Measurements from ENCODE around the gene RAX2. TPM values are rescaled to one million over a fixed set of nuclear protein-coding genes. Genes with fewer than 3 reads are reported as not detected.

The RAX2 gene
- total RNA-seq, result not detected in 2 replicates
- long read RNA-seq, result 0 reads

GRCh38 chr19:3771906-3772455, at the start of gene RAX2:
Gene RAX2, minus strand, starts transcription at chr19:3772228. Its CDS starts 486 bp downstream, at chr19:3771742.
- Mint-ChIP-seq H3K4me3 (ENCODE audit: low read depth) (no peak within 1 kb of the TSS), H3K36me3 (ENCODE audit: insufficient read depth) (peaks cover 2% of the 10 kb centered on the region), H3K4me1 (ENCODE audit: low read depth) (no peaks in the 10 kb centered on the region), H3K27ac (no peak within 1 kb of the TSS), H3K27me3 (no peaks in the 10 kb centered on the region), H3K9me3 (ENCODE audit: low read depth) (no peaks in the 10 kb centered on the region)
- no peak for DNase-seq (ENCODE audit: low spot score, unreplicated experiment)
- TF ChIP-seq, protein P1, sequence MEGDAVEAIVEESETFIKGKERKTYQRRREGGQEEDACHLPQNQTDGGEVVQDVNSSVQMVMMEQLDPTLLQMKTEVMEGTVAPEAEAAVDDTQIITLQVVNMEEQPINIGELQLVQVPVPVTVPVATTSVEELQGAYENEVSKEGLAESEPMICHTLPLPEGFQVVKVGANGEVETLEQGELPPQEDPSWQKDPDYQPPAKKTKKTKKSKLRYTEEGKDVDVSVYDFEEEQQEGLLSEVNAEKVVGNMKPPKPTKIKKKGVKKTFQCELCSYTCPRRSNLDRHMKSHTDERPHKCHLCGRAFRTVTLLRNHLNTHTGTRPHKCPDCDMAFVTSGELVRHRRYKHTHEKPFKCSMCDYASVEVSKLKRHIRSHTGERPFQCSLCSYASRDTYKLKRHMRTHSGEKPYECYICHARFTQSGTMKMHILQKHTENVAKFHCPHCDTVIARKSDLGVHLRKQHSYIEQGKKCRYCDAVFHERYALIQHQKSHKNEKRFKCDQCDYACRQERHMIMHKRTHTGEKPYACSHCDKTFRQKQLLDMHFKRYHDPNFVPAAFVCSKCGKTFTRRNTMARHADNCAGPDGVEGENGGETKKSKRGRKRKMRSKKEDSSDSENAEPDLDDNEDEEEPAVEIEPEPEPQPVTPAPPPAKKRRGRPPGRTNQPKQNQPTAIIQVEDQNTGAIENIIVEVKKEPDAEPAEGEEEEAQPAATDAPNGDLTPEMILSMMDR (IDR thresholded peaks at IDR 0.05; ENCODE audit: unreplicated experiment), result no peak

DNA sequence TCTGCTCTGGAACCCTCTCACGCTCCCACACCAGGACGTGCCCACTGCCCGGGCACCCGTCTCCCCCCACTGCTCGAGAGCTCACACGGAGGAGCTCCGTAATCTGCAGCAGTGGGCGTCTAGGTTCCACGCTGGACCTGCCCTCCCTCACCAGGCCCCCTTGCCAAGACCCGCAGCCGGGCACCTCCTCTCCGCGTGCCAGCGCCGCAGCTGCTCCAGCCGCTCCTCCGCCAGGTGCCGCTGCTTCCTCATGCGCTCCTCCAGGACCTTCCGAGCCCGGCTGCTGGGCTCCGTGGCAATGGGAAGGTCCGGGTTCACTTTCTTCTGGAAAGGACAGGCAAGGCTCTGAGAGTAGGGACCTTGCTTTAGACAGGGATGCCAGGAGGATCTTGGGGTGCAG, 49.1 kb upstream of the RAX2 start:
- H3K4me3 Mint-ChIP-seq (ENCODE audit: low read depth), result no peak overlapping the region
- no peak overlapping the region for H3K27ac Mint-ChIP-seq
- peaks cover 21% of the 10 kb centered on the region for H3K27me3 Mint-ChIP-seq
- TF ChIP-seq, protein P1 (IDR thresholded peaks at IDR 0.05; ENCODE audit: unreplicated experiment), result no peak
- H3K36me3 Mint-ChIP-seq (ENCODE audit: insufficient read depth), result no peaks in the 10 kb centered on the region
- no peaks in the 10 kb centered on the region for H3K9me3 Mint-ChIP-seq (ENCODE audit: low read depth)
- DNase-seq (ENCODE audit: low spot score, unreplicated experiment), result no peak
- no peaks in the 10 kb centered on the region for H3K4me1 Mint-ChIP-seq (ENCODE audit: low read depth)

GRCh38 chr19:3819989-3820388, 48.0 kb upstream of the RAX2 start:
- Mint-ChIP-seq H3K27me3 (peaks cover 19% of the 10 kb centered on the region), H3K9me3 (ENCODE audit: low read depth) (no peaks in the 10 kb centered on the region), H3K4me3 (ENCODE audit: low read depth) (no peak overlapping the region), H3K4me1 (ENCODE audit: low read depth) (no peaks in the 10 kb centered on the region), H3K36me3 (ENCODE audit: insufficient read depth) (no peaks in the 10 kb centered on the region), H3K27ac (no peak overlapping the region)
- no peak for DNase-seq (ENCODE audit: low spot score, unreplicated experiment)
- TF ChIP-seq, protein P1 (IDR thresholded peaks at IDR 0.05; ENCODE audit: unreplicated experiment), result no peak

DNA sequence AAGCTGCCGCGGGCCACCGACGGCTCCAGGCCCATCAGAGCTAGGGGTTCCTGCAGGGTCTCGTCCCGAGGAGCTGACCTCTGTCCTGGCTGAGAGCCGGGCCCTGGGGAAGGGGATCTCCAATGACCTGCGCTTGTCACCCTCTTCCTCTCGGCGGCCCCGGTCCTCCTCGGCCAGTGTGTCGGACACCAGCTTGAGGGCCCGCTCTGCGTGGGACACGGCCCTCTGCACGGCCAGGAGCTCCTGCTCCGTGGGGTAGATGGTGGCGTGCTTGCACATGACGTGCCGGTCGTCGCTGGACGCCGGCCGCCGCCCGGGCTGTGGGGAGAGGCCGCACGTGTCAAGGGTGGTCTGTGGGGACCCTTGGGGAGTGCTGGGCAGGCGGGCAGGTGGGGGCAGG, 46.9 kb upstream of the RAX2 start:
- TF ChIP-seq, protein P1 (IDR thresholded peaks at IDR 0.05; ENCODE audit: unreplicated experiment), result no peak
- Mint-ChIP-seq H3K27ac (no peak overlapping the region), H3K4me1 (ENCODE audit: low read depth) (no peaks in the 10 kb centered on the region)

GRCh38 chr19:3818466-3818865, 46.4 kb upstream of the RAX2 start:
- DNase-seq (ENCODE audit: low spot score, unreplicated experiment), result no peak
- Mint-ChIP-seq H3K4me1 (ENCODE audit: low read depth) (no peaks in the 10 kb centered on the region), H3K9me3 (ENCODE audit: low read depth) (no peaks in the 10 kb centered on the region), H3K36me3 (ENCODE audit: insufficient read depth) (no peaks in the 10 kb centered on the region), H3K27me3 (peaks cover 15% of the 10 kb centered on the region), H3K27ac (no peak overlapping the region), H3K4me3 (ENCODE audit: low read depth) (no peak overlapping the region)
- TF ChIP-seq, protein P1 (IDR thresholded peaks at IDR 0.05; ENCODE audit: unreplicated experiment), result no peak

More for the DNA sequence above, 46.9 kb upstream of the RAX2 start:
- Mint-ChIP-seq H3K9me3 (ENCODE audit: low read depth) (no peaks in the 10 kb centered on the region), H3K36me3 (ENCODE audit: insufficient read depth) (no peaks in the 10 kb centered on the region), H3K27me3 (peaks cover 19% of the 10 kb centered on the region), H3K4me3 (ENCODE audit: low read depth) (no peak overlapping the region)
- no peak for DNase-seq (ENCODE audit: low spot score, unreplicated experiment)

Measured in progenitor cell of endocrine pancreas (in vitro differentiated cells).